ENCODE data around the gene SYT10.

GRCh38 chr12:33357181-33357580 is 82.4 kb downstream of the SYT10 start:
- TF ChIP-seq POLR2AphosphoS5 (IDR thresholded peaks at IDR 0.05) (no peak), CTCF (IDR thresholded peaks at IDR 0.05) (no peak), POLR2A (IDR thresholded peaks at IDR 0.05) (no peak)

Data from prostate gland (tissue), 2 donors.